Measurements from ENCODE around the gene EPHA4.

EPHA4 gene

DNA sequence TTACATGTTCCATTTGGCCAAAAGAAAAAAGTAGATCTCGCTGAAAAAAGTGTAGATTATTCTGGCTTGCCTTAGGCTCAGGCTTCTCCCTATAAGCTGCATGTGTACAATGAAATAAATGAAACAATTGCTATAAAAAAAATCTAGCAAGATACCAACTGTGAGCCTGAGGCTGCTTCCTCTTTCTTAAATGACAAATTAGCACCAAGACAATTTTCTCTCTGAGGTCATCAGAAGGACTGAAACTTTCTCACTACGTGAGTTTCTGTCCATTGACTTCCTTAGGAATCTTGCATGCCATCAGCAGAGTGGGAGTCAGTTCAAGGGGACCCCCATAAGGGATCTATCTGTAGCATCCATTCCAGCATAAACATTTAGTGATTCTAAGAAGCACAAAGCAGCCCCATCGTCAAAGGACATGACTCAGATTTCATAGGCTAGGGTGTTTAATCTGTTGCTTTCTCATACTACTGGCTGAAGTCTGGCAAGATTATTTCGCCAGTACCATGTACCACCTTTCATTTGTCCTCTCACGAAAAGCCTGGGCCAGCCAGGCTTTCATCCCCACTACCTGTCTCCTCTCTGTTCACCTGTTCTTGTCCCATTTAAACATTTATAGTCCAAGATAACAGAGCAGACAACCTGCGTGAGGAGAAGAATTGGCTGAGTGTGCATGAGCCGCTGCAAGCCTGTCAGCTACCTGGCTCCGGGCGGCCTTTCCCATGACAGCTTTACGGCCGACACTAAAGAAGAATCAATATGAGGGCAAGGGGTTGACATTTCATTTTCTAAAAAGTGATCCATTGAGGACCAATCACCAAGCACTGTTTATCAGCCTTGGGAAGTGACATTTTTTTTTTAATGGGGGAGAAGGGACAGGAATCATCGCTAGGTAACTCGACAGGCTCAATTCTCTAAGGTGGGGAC, 120.0 kb downstream of the EPHA4 start:
- TF ChIP-seq, protein P1, sequence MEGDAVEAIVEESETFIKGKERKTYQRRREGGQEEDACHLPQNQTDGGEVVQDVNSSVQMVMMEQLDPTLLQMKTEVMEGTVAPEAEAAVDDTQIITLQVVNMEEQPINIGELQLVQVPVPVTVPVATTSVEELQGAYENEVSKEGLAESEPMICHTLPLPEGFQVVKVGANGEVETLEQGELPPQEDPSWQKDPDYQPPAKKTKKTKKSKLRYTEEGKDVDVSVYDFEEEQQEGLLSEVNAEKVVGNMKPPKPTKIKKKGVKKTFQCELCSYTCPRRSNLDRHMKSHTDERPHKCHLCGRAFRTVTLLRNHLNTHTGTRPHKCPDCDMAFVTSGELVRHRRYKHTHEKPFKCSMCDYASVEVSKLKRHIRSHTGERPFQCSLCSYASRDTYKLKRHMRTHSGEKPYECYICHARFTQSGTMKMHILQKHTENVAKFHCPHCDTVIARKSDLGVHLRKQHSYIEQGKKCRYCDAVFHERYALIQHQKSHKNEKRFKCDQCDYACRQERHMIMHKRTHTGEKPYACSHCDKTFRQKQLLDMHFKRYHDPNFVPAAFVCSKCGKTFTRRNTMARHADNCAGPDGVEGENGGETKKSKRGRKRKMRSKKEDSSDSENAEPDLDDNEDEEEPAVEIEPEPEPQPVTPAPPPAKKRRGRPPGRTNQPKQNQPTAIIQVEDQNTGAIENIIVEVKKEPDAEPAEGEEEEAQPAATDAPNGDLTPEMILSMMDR (IDR thresholded peaks at IDR 0.05; ENCODE audit: low read depth, low read length), result no peak

DNA sequence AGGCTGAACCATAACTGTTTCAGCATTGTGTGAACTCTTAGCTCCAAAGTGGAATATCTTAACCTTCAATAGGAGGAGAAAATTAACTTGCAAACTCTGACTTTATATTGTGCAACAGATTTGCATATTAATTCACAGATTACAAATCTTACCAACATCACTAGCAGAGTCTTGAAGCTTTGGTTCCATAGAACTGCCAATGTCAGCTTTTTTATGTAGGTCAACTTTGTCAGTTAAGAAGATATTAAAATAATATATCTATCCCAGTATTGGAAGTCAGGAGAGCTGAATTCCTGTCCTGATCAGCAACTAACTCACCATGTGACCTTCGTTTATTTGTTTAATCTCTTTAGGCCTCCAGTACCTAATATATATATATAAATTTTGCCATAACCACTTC, 121.8 kb downstream of the EPHA4 start:
- TF ChIP-seq, protein P1 (IDR thresholded peaks at IDR 0.05; ENCODE audit: low read depth, low read length), result no peak
- H3K4me3 ChIP-seq (ENCODE audit: low read depth, low read length), result no peak overlapping the region

More for the DNA sequence above, 120.0 kb downstream of the EPHA4 start:
- no peak overlapping the region for H3K4me3 ChIP-seq (ENCODE audit: low read depth, low read length)

DNA sequence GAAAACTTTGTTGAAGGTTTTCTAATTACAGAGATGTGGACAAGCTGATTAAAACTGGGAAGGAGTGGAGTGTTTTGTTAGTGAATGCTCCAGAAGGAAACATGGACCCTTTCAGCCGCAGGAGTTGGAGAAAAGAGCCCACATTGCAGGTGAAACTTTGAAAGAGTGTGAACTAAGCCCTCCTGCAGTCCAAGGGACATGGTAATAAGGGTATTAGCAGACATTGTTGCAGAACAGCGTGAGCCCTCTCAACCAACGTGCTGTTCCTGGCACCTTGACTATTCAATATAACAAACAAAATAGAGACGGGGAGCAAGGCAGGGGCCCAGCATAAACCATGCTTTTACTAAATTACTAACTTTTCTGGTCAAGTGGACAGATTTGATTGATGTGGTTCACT, 122.7 kb downstream of the EPHA4 start:
- TF ChIP-seq, protein P1 (IDR thresholded peaks at IDR 0.05; ENCODE audit: low read depth, low read length), result no peak
- H3K4me3 ChIP-seq (ENCODE audit: low read depth, low read length), result no peak overlapping the region

DNA sequence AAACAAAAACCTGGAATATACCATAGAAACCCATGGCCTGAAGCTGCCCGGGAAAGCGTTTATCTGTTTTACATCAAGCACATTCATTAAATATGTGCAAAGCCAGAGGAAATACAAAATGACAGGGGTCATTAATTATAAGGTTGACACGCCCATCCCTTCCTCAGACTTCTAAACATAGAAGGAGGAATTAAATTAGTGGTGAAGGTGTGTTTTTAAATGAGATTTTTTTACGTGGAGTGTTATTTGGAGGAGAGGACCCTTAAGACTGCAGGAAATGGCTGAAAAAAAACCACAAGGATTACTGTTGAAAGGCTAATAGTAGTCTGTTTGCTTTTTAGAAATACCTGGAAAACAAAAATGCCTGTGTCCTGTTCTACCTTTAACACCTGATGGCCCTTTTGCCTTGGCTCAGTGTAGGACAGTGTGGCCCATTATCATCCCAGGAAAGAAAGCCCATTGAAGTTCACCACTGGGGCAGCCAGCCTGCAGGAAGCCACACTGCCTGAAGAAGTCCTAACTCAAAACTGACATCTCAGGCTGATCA, 123.2 kb downstream of the EPHA4 start:
- no peak overlapping the region for H3K4me3 ChIP-seq (ENCODE audit: low read depth, low read length)
- TF ChIP-seq, protein P1 (IDR thresholded peaks at IDR 0.05; ENCODE audit: low read depth, low read length), result no peak

- no peak overlapping the region for H3K4me3 ChIP-seq (ENCODE audit: low read depth, low read length)
Observed at GRCh38 chr2:221448057-221448843, 123.9 kb downstream of the EPHA4 start.

GRCh38 chr2:221447310-221447709, 124.8 kb downstream of the EPHA4 start:
- TF ChIP-seq, protein P1 (IDR thresholded peaks at IDR 0.05; ENCODE audit: low read depth, low read length), result no peak
- H3K4me3 ChIP-seq (ENCODE audit: low read depth, low read length), result no peak overlapping the region

More at GRCh38 chr2:221448057-221448843, 123.9 kb downstream of the EPHA4 start:
- TF ChIP-seq, protein P1 (IDR thresholded peaks at IDR 0.05; ENCODE audit: low read depth, low read length), result no peak

Measured in WI38 (cell line).